ENCODE data around the gene LHPP. TPM values are rescaled to one million over a fixed set of nuclear protein-coding genes. Genes with fewer than 3 reads are reported as not detected.

The LHPP gene
- polyA plus RNA-seq, 2 of the 4 experiments (the other 2 are of a cell fraction), result 14.4 to 18.6 TPM

GRCh38 chr10:124551097-124551496 is 89.5 kb downstream of the LHPP start:
- TF ChIP-seq, protein P1, sequence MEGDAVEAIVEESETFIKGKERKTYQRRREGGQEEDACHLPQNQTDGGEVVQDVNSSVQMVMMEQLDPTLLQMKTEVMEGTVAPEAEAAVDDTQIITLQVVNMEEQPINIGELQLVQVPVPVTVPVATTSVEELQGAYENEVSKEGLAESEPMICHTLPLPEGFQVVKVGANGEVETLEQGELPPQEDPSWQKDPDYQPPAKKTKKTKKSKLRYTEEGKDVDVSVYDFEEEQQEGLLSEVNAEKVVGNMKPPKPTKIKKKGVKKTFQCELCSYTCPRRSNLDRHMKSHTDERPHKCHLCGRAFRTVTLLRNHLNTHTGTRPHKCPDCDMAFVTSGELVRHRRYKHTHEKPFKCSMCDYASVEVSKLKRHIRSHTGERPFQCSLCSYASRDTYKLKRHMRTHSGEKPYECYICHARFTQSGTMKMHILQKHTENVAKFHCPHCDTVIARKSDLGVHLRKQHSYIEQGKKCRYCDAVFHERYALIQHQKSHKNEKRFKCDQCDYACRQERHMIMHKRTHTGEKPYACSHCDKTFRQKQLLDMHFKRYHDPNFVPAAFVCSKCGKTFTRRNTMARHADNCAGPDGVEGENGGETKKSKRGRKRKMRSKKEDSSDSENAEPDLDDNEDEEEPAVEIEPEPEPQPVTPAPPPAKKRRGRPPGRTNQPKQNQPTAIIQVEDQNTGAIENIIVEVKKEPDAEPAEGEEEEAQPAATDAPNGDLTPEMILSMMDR (IDR thresholded peaks at IDR 0.05), result no peak
- no peak for TF ChIP-seq FOSL2 (IDR thresholded peaks at IDR 0.05)
- TF ChIP-seq FOSL2 (CRISPR knock-in tag; IDR thresholded peaks at IDR 0.05), result no peak
- no peak for TF ChIP-seq CEBPB (IDR thresholded peaks at IDR 0.05)
- TF ChIP-seq, protein P2, sequence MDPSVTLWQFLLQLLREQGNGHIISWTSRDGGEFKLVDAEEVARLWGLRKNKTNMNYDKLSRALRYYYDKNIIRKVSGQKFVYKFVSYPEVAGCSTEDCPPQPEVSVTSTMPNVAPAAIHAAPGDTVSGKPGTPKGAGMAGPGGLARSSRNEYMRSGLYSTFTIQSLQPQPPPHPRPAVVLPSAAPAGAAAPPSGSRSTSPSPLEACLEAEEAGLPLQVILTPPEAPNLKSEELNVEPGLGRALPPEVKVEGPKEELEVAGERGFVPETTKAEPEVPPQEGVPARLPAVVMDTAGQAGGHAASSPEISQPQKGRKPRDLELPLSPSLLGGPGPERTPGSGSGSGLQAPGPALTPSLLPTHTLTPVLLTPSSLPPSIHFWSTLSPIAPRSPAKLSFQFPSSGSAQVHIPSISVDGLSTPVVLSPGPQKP (IDR thresholded peaks at IDR 0.05; ENCODE audit: low read depth, low read length), result no peak
- no peak for TF ChIP-seq SREBF2 (IDR thresholded peaks at IDR 0.05)
- no peak for TF ChIP-seq HEYL (CRISPR knock-in tag; IDR thresholded peaks at IDR 0.05)
- TF ChIP-seq, protein P3, sequence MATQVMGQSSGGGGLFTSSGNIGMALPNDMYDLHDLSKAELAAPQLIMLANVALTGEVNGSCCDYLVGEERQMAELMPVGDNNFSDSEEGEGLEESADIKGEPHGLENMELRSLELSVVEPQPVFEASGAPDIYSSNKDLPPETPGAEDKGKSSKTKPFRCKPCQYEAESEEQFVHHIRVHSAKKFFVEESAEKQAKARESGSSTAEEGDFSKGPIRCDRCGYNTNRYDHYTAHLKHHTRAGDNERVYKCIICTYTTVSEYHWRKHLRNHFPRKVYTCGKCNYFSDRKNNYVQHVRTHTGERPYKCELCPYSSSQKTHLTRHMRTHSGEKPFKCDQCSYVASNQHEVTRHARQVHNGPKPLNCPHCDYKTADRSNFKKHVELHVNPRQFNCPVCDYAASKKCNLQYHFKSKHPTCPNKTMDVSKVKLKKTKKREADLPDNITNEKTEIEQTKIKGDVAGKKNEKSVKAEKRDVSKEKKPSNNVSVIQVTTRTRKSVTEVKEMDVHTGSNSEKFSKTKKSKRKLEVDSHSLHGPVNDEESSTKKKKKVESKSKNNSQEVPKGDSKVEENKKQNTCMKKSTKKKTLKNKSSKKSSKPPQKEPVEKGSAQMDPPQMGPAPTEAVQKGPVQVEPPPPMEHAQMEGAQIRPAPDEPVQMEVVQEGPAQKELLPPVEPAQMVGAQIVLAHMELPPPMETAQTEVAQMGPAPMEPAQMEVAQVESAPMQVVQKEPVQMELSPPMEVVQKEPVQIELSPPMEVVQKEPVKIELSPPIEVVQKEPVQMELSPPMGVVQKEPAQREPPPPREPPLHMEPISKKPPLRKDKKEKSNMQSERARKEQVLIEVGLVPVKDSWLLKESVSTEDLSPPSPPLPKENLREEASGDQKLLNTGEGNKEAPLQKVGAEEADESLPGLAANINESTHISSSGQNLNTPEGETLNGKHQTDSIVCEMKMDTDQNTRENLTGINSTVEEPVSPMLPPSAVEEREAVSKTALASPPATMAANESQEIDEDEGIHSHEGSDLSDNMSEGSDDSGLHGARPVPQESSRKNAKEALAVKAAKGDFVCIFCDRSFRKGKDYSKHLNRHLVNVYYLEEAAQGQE (IDR thresholded peaks at IDR 0.05), result no peak
- TF ChIP-seq PHF8 (IDR thresholded peaks at IDR 0.05; ENCODE audit: borderline replicate concordance, low read depth), result no peak
- no peak for TF ChIP-seq EHMT2 (IDR thresholded peaks at IDR 0.05; ENCODE audit: low read depth)
- no peak for TF ChIP-seq FOSB (CRISPR knock-in tag; IDR thresholded peaks at IDR 0.05)
- TF ChIP-seq MYC (IDR thresholded peaks at IDR 0.05; ENCODE audit: borderline replicate concordance, low read length), result no peak
- TF ChIP-seq ZNF302 (CRISPR knock-in tag; IDR thresholded peaks at IDR 0.05), result no peak
- DNase-seq (ENCODE audit: low read depth in 1 of 2, low spot score in 1 of 2), result no peak
- POLR2A ChIA-PET, result no interaction called here
- H3K27ac ChIP-seq, result no peak overlapping the region
- no peaks in the 10 kb centered on the region for H3K4me1 ChIP-seq
- no peak for FAIRE-seq
- no peaks in the 10 kb centered on the region for H3K9me3 ChIP-seq
- no peak overlapping the region for H3K4me2 ChIP-seq
- 91% methylated on average over 4 of the region's 9 CpGs for WGBS (ENCODE audit: missing lambda C conversion rate)
- CTCF ChIA-PET, result interaction anchor here (1.1 to 1.9 kb wide), 2 partner anchors 10 to 30 kb away, joined by 3 to 6 read pairs; no protein-coding TSS in a partner anchor
- no peak for ATAC-seq
- no peak overlapping the region for H3K4me3 ChIP-seq

- FAIRE-seq (no peak), DNase-seq (ENCODE audit: low read depth in 1 of 2, low spot score in 1 of 2) (no peak), ATAC-seq (no peak)
- ChIA-PET POLR2A (no interaction called here), CTCF (interaction anchor here (1.1 to 1.9 kb wide), 5 partner anchors 11 to 194 kb away, joined by 3 to 8 read pairs (median 5); no protein-coding TSS in a partner anchor)
- H3K9me3 ChIP-seq, result no peaks in the 10 kb centered on the region
- H3K27ac ChIP-seq, result no peak overlapping the region
- no peak overlapping the region for H3K4me2 ChIP-seq
- WGBS (ENCODE audit: missing lambda C conversion rate), result 82% methylated on average over 10 of the region's 11 CpGs
- H3K4me3 ChIP-seq, result no peak overlapping the region
- TF ChIP-seq KDM1A (IDR thresholded peaks at IDR 0.05; ENCODE audit: low read depth) (no peak), EP300 (IDR thresholded peaks at IDR 0.05) (no peak), JUN (IDR thresholded peaks at IDR 0.05) (no peak), JUNB (IDR thresholded peaks at IDR 0.05) (no peak)
- H3K4me1 ChIP-seq, result no peaks in the 10 kb centered on the region
These were observed 90.1 kb downstream of the LHPP start for GRCh38 chr10:124551755-124552154.
